AG04450 (cell line): ENCODE data around the gene SERTAD3. TPM values are rescaled to one million over a fixed set of nuclear protein-coding genes. Genes with fewer than 3 reads are reported as not detected.
"Not testable (repeated sequence)": the region's sequence is repeated elsewhere in the genome, so short reads cannot be mapped to it uniquely, and the experiment has no call there.

Experiments used
- CTCF ChIA-PET: fragments of 300-600, 350-600 bp; formaldehyde crosslinking; extraction: SDS; loops from one replicate; lab custom pipeline; 2022; ENCODE audit warnings: antibody characterized with exemption, inconsistent platforms; lab: Charles Lee
- POLR2A ChIA-PET: fragments of 350-600 bp; formaldehyde crosslinking; extraction: SDS; loops from one replicate; lab custom pipeline; 2021; ENCODE audit warnings: antibody characterized with exemption, inconsistent platforms; lab: Yijun Ruan, JAX
- DNase-seq: peaks from one replicate; pipeline ENCODE4 v3.0.0-alpha.2; 2011; ENCODE audit warnings: low read depth, low spot score
- H3K27ac ChIP-seq: one replicate; pipeline ENCODE4 v1.5.1; 2012; ENCODE audit warnings: low read depth, low read length, control low read depth
- H3K27me3 ChIP-seq: one replicate; pipeline ENCODE4 v1.6.0; 2012; ENCODE audit warnings: low read length; ENCODE audit not compliant: control insufficient read depth, insufficient read depth
- H3K4me3 ChIP-seq: 2 replicates; pipeline ENCODE4 v1.5.1; 2011; ENCODE audit warnings: mild to moderate bottlenecking, low read depth, low read length, control low read depth
- H3K9me3 ChIP-seq: 2 replicates; pipeline ENCODE4 v1.5.1; 2012; ENCODE audit warnings: low read length; ENCODE audit not compliant: control insufficient read depth, insufficient read depth
- CTCF ChIP-seq: IDR thresholded peaks from 2 replicates; pipeline ENCODE4 v1.5.1; 2011; ENCODE audit warnings: low read depth, low read length, control low read depth, inconsistent platforms
- polyA plus RNA-seq: library from polyadenylated mRNA; depleted of rRNA; stranded (reverse); fragments of >200 nt; gene quantifications from 2 replicates; pipeline ENCODE4 v1.2.3, GENCODE V29; 2011

The SERTAD3 gene
- polyA plus RNA-seq, 1 experiment, result 16.1 TPM

- DNase-seq, result no peak
- H3K9me3 ChIP-seq, result peaks cover 9% of the 10 kb centered on the region; the same call in 1 of the 2 replicates
- peaks cover 6% of the 10 kb centered on the region for H3K27me3 ChIP-seq
- no peak overlapping the region for H3K4me3 ChIP-seq
- no peak overlapping the region for H3K27ac ChIP-seq
- TF ChIP-seq CTCF, result no peak
- ChIA-PET POLR2A (no interaction called here), CTCF (no interaction called here)
Observed at GRCh38 chr19:40486017-40486416, 41.9 kb upstream of the SERTAD3 start.

DNA sequence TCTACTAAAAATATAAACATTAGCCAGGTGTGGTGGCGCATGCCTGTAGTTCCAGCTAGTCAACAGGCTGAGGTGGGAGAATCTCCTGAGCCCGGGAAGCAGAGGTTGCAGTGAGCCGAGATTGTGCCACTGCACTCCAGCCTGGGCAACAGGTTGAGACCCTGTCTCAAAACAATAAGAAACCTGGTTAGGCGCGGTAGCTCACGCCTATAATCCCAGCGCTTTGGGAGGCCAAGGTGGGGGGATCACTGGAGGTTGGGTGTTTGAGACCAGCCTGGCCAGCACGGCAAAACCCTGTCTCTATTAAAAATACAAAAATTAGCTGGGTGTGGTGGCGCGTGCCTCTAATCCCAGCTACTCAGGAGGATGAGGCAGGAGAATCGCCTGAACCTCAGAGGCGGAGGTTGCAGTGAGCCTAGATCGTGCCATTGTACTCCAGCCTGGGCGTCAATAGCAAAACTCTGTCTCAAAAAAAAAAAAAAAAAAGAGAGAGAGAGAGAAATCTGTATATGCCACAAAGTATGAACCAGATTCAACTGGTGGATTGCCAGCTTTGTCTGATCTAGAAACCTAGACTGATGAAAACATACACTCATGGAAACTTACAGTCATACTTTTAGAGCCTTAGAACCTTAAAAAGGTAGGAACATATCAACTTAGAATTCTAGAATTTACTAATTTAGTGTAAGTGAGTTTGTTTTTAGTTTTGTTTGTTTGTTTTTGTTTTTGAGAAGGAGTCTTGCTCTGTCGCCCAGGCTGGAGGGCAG is 31.9 kb upstream of the SERTAD3 start:
- DNase-seq, H3K4me3 ChIP-seq, H3K27ac ChIP-seq, H3K9me3 ChIP-seq, H3K27me3 ChIP-seq: not testable (repeated sequence)
- ChIA-PET POLR2A (interaction anchor here (0.6 kb wide), 1 partner anchor 130 kb away, joined by 3 read pairs; no protein-coding TSS in a partner anchor), CTCF (interaction anchor here (1.4 kb wide), 1 partner anchor 11 kb away, joined by 5 read pairs; the partner anchor contains the start of gene BLVRB)

- H3K27me3 ChIP-seq, result no peaks in the 10 kb centered on the region
- no peak overlapping the region for H3K27ac ChIP-seq
- no peak for DNase-seq
- no peaks in the 10 kb centered on the region for H3K9me3 ChIP-seq
- CTCF ChIA-PET, result interaction anchor here (1.0 kb wide), 1 partner anchor 169 kb away, joined by 3 read pairs; no protein-coding TSS in a partner anchor
- H3K4me3 ChIP-seq, result no peak overlapping the region
- POLR2A ChIA-PET, result no interaction called here
- no peak for TF ChIP-seq CTCF
Observed at GRCh38 chr19:40474737-40475136, 30.6 kb upstream of the SERTAD3 start.

GRCh38 chr19:40472516-40472915 is 28.4 kb upstream of the SERTAD3 start:
- Histone ChIP-seq H3K4me3 (no peak overlapping the region), H3K27ac (no peak overlapping the region), H3K9me3 (no peaks in the 10 kb centered on the region; the same call in 1 of the 2 replicates), H3K27me3 (peaks cover 7% of the 10 kb centered on the region)
- ChIA-PET CTCF (no interaction called here), POLR2A (no interaction called here)
- no peak for DNase-seq
- no peak for TF ChIP-seq CTCF

GRCh38 chr19:40471111-40471510 is 27.0 kb upstream of the SERTAD3 start:
- TF ChIP-seq CTCF, result no peak
- Histone ChIP-seq H3K4me3 (no peak overlapping the region), H3K27me3 (peaks cover 11% of the 10 kb centered on the region), H3K27ac (no peak overlapping the region), H3K9me3 (no peaks in the 10 kb centered on the region; the same call in 1 of the 2 replicates)
- CTCF ChIA-PET, result no interaction called here
- DNase-seq, result no peak
- POLR2A ChIA-PET, result no interaction called here
